ENCODE results near the gene SECISBP2L.
A peak's percentile ranks its signal among the peaks of the same experiment; 100 is the strongest.
"Not testable (repeated sequence)": the region's sequence is repeated elsewhere in the genome, so short reads cannot be mapped to it uniquely, and the experiment has no call there.

SECISBP2L gene

DNA sequence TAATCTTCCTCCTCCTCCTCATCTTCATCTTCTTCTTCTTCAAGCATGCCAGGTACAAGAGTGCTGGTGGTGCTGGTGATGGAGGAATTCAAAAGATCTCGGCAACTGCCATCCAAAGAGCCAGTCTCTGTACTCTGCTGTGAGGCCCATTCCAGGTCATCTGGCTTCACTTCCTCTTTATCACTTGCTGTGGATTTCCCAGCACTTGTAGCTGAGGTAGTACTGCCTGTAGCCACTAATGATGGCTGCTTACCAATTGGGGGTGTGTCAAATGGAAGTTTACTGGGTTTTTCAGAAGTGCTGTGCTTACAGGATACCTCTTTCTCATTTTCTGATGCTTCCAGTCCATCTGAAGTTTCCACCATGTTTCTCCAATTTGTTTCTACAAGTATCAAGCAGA is 53.7 kb downstream of the SECISBP2L start:
- no peak for DNase-seq

DNA sequence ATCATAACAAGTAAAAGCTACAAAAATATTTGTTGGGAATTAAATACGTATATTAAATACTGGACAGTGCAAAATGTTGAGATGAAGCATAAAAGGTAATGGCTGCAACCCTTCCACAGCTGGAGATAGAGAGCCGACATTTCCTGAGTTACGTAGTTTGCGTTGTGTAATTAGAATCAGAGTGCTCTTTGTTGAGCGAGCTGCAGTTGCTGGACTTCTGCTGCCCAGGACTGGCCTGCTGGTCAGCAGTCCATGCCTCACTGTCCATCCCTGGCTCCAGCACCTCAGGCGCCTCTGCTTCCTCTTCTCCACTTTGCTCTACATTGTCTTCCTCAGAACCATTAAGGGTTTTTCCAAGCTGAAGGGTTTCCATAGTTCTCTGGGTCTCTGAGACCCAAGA is 54.1 kb downstream of the SECISBP2L start:
- no peak for DNase-seq

DNA sequence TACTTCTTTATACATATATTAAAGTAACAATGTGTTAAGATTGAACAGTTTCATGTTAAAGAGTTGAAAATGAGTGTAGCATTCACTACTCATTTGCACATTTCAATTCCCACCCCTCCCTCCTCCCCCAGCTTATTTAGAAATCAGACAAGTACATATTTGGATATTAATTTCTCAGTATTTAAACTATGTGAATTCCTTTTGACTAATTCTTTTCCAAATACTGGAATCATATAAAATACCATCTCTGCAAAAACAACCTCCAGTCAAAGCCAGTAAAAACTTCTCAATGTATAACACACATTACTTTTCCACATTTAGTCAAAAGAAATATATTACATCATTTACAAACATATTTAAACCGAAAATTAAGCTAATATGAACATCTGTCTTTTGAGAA is 57.1 kb downstream of the SECISBP2L start:
- no peak for DNase-seq

DNA sequence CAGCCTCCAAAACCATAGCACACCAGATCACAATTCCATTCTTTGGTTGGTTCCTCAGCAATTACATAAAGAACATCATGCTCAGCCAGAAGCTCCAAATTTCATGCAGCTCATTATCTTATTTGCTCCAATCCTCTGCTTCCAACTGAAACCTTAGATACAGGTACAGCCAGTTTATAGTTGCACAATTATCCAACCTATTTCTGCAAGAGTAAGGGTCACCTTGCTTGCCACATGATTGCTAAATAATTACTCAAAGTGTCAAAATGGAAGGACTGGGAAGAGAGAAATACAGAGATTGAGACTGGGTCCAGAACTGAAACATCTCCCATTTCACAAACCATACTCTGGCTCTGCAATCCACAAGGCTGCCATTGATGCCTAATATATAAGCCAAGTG is 59.1 kb downstream of the SECISBP2L start:
- no peak for DNase-seq

DNA sequence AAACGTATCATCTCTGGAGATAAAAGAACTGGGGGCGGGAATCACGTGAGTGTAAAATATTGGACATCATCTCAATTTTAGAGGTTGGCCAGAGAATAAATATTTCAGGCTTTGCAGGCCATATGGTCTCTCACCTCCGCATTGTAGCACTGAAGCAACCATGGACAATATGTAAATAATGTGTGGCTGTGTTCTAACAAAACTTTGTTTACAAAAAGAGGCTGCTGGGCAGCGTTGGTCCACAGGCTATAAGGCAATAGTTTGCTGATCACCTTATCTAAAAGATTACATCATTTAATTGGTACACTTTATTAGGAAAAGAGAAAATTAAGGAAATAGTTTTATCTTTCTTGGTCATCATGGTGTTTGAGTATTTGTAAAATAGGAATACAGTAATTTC is 60.0 kb downstream of the SECISBP2L start:
- DNase-seq = no peak

DNA sequence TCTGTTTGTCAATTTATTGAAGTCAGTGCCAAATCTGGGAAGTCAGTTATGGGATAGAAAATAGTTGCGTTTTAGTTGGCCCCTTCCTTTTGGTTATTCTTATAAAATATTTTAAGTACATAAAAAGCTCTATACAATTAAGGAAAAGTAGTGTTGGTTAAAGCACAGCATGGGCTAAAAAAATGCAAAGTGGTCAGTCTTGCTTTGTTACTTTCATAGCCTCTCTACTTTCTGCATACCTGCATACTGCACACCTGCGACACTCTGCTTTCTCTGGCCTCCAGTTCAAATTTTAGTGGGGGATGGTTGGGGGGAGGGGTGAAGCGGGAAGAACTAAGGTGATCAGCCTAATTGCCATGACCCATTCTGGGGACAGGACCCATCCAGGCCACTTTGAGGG is 60.7 kb downstream of the SECISBP2L start:
- no peak for DNase-seq

DNA sequence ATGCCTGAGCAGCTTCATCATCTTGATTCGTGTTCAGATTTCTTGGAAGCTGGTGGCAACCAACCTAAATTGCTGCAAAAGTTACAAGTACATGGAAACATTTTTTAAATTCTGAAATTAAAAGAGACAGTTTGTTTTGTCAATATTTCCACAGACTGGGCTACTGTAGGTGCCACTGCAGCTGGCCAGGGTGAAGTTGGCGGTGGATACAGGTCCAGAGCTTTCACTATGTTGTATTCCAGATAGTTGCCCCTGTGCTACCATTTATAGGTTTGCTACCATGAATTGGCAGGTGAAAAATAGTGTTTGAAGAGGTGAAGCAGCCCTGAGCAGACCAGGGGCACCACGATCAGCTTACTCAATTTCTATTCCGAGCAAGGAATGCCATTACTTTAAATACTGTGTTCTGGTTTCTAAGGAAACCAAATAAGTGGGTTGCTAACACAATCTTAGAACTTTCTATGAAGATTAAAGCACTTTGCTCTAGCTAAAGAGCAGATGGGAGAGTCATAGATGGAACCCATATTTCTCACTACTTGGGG is 61.4 kb downstream of the SECISBP2L start:
- DNase-seq = no peak

DNA sequence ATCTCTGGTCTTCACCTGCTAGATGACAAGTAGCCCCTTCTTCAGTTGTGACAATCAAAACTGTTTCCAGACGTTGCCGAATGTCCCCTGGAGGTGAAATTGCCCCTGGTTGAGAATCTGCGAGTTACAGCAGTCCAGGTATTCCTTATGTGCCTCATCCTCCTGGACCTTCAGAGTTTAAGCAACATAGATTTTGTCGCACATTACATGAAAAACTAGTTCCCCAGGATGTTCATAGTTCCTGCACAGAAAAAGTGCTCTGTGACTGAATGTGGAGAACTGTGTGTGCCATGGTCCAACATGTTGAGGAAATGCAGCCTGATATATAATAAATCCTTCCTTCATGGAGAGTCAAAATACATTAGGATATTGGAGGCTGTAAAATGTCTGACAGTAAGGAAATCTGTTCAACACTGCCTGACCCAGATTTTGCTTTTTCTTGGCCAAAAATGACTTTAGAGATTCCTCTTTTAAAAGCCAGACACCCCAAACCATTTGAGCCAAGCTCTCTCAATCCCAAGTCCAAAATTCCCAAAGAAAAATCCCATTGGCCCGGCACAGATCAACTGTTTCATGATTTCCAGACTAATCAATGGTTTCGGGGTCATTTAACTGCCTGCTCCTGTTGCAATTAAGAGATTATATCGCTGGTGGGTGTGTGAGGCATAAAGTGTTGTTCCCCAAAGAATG is 62.1 kb downstream of the SECISBP2L start:
- DNase-seq = no peak

DNA sequence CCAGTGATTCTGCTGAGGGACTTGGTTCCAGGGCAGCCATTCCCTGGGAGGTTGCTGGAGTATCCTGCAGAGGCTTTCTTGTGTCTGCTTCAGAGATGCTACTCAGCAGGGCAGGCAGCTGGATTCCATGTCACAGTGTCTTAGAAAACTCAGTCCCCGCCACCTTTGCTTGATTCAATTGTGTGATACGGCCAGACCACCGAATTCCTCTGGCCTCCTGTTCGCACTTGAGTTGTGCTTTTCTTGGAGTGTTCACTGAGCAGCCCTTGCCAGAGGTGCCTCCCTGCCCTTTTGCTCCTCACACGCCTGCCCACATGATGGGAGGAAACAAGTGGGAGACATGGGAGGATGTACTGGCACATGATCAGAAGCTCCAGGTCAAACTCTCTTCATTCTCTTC is 62.9 kb downstream of the SECISBP2L start:
- DNase-seq = no peak

DNA sequence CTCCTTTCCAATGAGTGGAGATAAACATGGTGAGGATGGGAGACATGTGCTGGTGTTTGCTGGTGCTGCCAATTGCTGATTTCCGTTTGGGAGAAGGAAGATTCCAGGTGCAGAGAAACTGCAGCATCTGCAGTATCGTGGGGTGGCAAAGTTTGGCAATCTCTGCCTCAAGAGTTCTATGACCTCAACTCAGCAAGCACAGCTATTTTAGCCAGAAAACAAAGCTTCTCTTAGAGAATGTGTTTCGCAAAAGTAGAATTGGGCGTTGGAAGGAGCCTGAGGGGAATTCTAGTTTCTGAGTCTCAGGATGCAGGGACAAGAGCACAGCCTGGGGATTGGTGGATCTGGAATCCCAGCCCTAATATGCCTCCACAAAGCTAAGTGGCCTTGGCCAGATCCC is 64.3 kb downstream of the SECISBP2L start:
- DNase-seq = no peak

DNA sequence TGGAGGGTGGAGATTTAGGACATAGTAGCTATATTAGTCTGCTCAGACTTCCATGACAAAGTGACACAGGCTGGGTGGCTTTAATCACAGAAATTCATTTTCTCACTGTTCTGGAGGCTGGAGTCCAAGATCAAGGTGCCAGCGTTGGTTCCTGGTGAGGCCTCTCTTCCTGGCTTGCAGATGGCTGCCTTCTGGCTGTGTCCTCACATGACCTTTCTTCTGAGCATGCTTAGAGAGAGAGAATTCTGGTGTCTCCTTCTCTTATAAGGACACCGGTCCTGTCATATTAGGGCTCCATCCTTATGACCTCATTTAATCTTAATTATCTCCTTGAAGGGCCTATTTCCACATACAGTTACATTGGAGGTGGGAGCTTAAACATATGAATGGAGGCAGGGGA is 67.6 kb downstream of the SECISBP2L start:
- no peak for DNase-seq

DNA sequence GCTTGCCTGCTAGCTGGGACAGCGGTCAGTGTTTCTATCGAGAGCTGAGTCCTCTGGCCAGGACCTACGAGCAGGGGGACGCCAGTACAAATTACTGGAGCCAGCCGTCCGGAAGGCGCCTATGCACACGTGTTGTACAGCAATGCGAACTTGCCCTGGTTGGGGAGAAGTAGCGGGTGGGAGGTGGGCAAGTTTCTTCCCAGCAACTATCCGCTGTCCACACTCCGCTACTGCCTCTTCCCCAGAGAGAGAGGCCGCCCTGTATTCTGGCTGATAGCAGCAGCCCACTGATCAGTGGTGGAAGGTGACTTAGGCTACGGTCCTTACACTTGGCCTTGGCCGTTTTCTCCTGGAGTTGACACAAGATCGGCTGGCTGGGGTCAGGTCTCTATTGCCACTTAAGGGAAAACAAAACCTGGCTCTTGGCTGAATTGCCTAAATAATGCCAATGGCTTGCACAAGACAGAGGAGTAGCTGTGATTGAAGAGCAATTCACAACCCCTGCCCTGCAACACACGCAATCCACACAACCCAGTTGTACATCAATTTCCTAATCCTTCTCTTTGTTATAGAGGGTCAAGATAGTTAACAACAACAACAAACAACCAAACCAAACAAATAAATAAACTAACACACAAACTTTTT is 69.7 kb downstream of the SECISBP2L start:
- DNase-seq = no peak

DNA sequence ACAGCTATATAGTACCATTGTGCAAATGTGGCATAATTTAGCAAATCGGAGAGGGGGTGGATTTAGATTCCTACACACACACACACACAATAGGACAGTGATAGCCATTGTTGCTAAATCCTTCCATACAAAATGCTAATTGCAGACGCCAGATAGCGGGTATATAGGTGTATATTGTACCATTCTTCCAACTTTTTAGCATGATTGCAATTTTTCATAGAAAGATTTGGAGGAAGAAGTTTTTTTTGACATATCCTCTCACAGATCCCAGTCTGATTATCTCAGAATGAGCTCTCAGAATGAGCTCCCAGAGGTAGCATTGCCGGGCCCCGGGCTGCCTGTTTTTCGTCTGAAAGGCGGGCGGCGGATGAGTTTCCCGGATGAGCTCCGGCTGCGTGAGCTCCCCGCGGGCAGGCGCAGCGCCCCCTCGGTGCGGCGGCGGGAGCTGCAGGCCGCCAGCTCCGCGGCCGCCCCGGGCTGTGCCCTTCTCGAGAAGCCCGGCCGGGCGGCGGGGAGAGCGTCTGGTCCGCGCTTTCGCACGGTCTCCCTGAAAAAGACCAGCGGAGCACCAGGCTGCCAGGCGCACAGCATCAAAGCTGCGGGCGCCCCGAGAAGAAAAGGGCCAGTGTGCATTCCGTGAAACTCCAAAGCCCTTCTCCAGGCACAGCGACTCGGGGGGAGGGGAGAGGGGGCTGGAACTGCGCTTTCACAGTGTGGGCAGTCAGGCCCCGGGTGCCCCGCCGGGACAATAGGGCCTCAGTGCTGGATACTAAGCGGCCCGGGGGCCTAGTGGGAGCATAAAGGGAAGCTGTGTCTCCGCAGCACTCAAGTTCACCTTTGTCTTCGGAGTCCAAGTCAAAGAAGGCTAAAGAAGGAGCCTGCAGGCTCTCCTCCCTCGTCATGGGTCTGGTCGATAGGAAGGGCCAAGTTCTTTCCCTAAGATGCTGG is 70.5 kb downstream of the SECISBP2L start:
- peak; percentile 89 for DNase-seq

DNA sequence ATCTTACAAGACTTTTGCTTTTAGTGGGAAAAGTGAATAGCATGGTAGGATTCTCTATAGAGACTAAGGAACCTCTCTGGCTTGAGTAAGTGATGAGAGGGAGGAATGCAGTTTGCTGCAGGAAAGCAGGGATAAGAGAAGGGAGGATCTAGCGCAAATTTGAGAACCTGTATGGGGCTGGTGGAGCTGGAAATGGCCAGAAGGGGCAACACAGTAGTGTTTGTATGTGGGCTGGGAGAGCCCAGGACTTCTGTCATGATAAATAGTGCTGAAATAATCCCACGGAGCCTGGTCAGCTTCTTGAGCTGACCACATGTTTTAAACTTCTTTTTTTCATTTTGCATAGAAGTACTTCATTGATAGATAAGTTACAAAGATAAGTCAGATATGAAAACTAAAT is 71.4 kb downstream of the SECISBP2L start:
- DNase-seq = no peak

DNA sequence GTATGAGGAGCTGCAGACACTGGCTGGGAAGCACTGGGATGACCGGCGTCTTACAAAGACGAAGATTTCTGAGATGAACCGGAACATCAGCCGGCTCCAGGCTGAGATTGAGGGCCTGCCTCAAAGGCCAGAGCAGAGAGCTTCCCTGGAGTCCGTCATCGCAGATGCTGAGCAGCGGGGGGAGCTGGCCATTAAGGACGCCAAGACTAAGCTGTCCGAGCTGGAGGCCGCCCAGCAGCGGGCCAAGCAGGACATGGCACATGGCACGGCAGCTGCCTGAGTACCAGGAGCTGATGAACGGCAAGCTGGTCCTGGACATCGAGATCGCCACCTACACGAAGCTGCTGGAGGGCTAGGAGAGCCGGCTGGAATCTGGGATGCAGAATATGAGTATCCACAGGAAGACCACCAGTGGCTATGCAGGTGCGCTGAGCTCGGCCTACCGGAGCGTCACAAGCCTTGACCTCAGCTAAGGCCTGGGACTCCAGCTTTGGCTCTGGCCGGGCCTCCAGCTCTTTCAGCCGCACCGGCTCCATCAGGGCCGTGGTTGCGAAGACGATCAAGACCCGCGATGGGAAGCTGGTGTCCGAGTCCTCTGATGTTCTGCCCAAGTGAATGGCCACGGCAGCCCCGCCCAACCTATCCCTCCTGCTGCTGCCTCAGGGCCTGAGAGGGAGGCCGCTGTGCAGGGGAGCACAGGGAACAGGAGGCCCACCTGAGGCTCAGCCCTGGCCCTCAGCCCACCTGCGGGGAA is 73.3 kb downstream of the SECISBP2L start:
- no peak for DNase-seq

DNA sequence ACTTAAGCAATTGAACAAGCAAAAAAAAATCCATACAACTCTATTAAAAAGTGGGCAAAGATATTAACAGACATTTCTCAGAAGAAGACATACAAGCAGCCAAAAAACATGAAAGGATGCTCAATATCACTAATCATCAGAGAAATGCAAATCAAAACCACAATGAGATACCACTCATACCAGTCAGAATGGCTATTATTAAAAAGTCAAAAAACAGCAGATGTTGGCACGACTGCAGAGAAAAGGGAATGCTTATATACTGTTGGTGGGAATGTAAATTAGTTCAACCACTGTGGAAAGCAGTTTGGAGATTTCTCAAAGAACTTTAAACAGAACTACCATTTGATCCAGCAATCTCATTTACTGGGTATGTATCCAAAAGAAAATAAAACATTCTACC is 75.3 kb downstream of the SECISBP2L start:
- not testable (repeated sequence) for DNase-seq

DNA sequence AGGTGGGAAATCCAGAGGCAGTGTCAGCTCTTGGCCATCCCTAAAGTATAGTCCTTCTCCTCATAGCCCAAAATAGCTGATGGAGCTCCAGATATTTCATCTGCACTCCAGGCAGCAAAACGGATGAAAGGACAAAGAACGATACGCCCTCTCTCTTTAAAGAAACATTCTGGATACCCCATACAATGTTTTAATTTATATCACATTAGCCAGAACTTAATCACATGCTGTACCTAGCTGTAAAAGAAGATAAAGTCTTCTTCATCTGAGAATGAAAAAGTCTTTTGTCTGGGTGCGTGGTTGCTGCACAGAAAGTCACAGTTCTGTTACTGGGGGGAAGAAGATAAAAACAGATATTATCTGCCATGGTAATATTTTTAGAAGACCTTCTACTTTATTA is 78.2 kb downstream of the SECISBP2L start:
- no peak for DNase-seq

DNA sequence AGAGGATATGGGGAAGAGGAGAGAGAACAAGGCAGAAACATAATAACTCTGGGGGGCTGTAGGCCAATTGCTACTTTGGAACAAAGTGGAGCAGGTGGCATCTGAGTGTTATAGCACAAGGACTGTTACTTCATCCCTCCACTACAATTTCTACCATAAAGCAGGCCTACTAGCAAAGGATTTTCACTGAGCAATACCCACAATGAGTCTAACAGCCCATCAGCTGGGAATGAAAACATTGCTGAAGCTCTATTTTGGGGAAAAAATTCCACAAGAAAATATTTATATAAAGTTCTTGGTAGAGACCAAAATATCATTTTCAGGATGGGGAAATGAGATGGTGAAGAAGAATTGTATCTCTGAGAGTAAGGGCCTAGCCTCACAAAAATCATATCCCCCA is 78.9 kb downstream of the SECISBP2L start:
- no peak for DNase-seq

DNA sequence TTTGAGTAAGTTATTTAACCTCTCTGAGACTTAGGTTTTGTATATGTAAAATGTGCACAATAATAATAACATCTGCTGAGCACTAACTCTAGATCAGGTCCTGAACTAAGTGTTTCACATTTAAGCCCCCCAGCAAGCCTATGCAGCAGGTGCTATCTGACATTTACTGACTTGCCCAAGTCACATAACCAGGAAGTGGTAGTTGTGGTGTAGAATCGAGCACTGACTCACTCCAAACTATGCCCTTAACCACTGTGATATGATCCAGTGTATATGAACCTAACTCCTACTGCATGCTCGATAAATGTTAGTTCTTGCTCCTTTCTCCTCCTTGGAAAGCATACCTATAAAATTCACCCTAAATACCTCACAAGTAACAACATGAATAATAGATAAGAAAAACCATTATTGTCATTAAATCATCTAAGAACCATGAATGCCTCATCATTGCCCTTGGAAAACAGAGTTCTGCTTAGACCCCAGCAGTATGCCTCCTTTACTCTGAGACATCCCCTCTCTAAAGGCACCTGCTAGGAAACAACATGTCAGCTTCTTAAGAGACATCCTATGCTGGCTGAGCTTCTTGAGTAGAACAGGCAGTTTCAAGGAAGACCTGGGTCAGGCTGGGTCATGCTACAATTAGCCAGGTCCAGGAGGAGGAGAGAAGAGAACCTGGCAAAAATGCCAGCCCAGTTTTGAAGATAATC is 79.5 kb downstream of the SECISBP2L start:
- DNase-seq = no peak

DNA sequence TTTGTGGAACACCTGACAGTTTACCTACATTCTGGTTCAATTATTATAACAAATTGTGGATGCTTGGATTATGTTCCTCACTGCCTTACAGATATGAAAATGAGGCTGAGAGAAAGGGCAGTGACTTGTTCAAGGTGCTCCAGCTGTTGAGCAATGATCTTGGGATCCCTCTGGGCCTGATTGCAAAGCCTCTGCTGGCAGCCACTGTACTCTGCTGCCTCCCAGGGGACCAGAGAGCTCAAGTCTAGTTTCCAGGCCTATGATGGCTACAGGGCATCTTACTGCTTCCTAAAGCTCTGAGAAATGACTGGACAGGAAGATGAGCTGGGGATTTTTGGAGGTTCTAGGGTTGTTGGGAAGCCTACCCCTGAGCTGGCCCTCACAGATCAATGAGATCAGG is 80.3 kb downstream of the SECISBP2L start:
- DNase-seq = no peak

DNA sequence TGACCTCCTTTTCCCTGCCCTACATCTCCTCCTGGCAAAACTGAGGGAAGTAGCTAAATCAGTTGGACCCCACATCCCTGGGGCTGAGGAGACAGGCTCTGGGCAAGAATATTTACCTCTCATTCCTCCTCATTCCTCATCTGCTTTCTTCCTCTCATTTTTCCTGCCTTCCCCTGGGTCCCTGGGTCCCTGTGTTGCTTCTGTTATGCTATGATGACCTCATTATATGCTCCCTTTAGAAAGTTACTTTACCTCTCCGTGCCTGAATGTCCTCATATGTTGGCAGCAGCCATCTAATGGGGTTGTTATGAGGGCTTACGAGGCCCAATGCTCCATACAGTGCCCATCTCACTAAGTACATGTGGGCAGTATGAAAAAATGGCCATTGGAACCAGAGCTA is 81.3 kb downstream of the SECISBP2L start:
- no peak for DNase-seq

DNA sequence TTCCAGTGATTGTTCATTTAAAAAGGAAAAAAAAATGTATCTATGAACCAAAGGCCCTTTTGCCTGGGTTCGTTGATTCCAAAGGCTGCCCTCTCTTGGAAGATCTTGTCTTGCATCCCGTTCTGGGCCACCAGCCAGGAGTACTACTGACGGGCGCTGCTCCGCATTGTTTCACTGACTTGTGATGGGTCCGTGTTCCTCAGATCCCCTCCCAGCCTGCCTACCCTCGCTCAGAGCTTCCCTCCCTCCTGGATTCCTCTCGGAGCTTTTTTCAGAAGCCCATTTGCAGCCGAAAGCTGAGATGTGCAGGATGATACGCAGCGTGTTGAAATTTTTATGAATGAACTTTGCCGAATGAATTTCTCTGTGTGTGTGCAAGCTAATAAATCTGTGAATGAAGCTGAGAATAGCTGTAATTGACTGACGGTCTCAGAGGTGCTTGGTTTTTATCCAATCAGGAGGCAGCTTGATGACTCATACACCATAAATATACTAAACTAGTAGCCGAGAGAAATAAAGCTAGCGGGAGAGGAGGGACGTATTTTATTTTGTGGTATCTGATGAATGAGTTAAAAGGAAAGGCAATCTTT is 82.6 kb downstream of the SECISBP2L start, which contains the start of gene SHC4:
SHC4 (minus strand) TSS at position 396 of the 590 bp plus-strand sequence. CDS start 904 bp downstream, outside the sequence.
- no peak for DNase-seq
